OCI-LY7 (cell line): Measurements from ENCODE around the gene RNF182. TPM values are rescaled to one million over a fixed set of nuclear protein-coding genes. Genes with fewer than 3 reads are reported as not detected.

ENCODE experiments used
- BruUV-seq: library from RNA; stranded (reverse); fragments of 400-500 nt; replicated peaks from 2 replicates; lab custom pipeline; 2021; lab: Mats Ljungman, UMichigan
- CTCF ChIA-PET: fragments of 300-600 bp; sonication (Branson Sonifier 250); formaldehyde crosslinking; loops from one replicate; lab custom pipeline; 2022; ENCODE audit warnings: antibody characterized with exemption; ENCODE audit not compliant: unreplicated experiment; lab: Charles Lee
- POLR2A ChIA-PET: fragments of 300-600 bp; sonication (Branson Sonifier 250); formaldehyde crosslinking; loops from one replicate; lab custom pipeline; 2022; ENCODE audit warnings: antibody characterized with exemption; lab: Charles Lee
- DNase-seq: peaks from one replicate; pipeline ENCODE4 v3.0.0-alpha.2; 2015; ENCODE audit warnings: low spot score
- H2AFZ ChIP-seq: fragments of 200-600 bp; sonication (generic), shearing (Covaris generic); 2 replicates; pipeline ENCODE4 v1.6.1; 2014; ENCODE audit warnings: mild to moderate bottlenecking, antibody characterized with exemption, low read length, moderate library complexity
- H3K27ac ChIP-seq: fragments of 200-600 bp; sonication (generic); 2 replicates; pipeline ENCODE4 v1.5.1; 2014; ENCODE audit warnings: mixed run types, low read depth, mild to moderate bottlenecking, moderate library complexity, low read length, inconsistent platforms; ENCODE audit not compliant: poor library complexity, severe bottlenecking
- H3K36me3 ChIP-seq: fragments of 200-600 bp; sonication (generic); 2 replicates; pipeline ENCODE4 v1.6.1; 2014; ENCODE audit warnings: mild to moderate bottlenecking, antibody characterized with exemption, low read length, moderate library complexity, mixed read lengths; ENCODE audit not compliant: insufficient read depth
- H3K4me1 ChIP-seq: fragments of 200-600 bp; sonication (generic); 2 replicates; pipeline ENCODE4 v1.5.1; 2014; ENCODE audit warnings: mild to moderate bottlenecking, low read length; ENCODE audit not compliant: insufficient read depth, poor library complexity, severe bottlenecking
- H3K4me2 ChIP-seq: fragments of 200-600 bp; sonication (generic); 2 replicates; pipeline ENCODE4 v1.6.1; 2014; ENCODE audit warnings: mild to moderate bottlenecking, low read length
- H3K4me3 ChIP-seq: fragments of 200-600 bp; sonication (generic); 2 replicates; pipeline ENCODE4 v1.5.1; 2014; ENCODE audit warnings: mild to moderate bottlenecking, low read depth, low read length; ENCODE audit not compliant: poor library complexity, severe bottlenecking
- H3K79me2 ChIP-seq: fragments of 200-600 bp; sonication (generic); 2 replicates; pipeline ENCODE4 v1.6.1; 2016; ENCODE audit warnings: low read depth, mild to moderate bottlenecking, low read length, moderate library complexity, mixed read lengths; ENCODE audit not compliant: insufficient read depth
- H3K9me2 ChIP-seq: fragments of 200-600 bp; sonication (generic); 2 replicates; pipeline ENCODE4 v1.6.1; 2016; ENCODE audit warnings: mild to moderate bottlenecking, low read length, mixed read lengths; ENCODE audit not compliant: insufficient read depth
- H3K9me3 ChIP-seq: fragments of 200-600 bp; sonication (generic); 2 replicates; pipeline ENCODE4 v1.6.1; 2014; ENCODE audit warnings: mild to moderate bottlenecking, mixed run types, low read length, mixed read lengths
- H4K20me1 ChIP-seq: fragments of 200-600 bp; sonication (generic); 2 replicates; pipeline ENCODE4 v1.6.1; 2014; ENCODE audit warnings: mild to moderate bottlenecking, antibody characterized with exemption, low read length, moderate library complexity, mixed read lengths; ENCODE audit not compliant: insufficient read depth
- CTCF ChIP-seq: fragments of 200-600 bp; sonication (generic); conservative IDR thresholded peaks from 2 replicates; pipeline ENCODE4 v1.5.1; 2014; ENCODE audit warnings: mild to moderate bottlenecking, antibody characterized with exemption, low read length, moderate library complexity, mixed read lengths
- EZH2phosphoT487 ChIP-seq: fragments of 200-600 bp; sonication (generic); IDR thresholded peaks from 2 replicates; pipeline ENCODE4 v1.6.1; 2018; ENCODE audit warnings: low read depth, borderline replicate concordance, mild to moderate bottlenecking, mixed run types, antibody characterized with exemption, low read length, moderate library complexity, mixed read lengths
- intact Hi-C: fragments of 100-400 bp; cut with micrococcal nuclease; formaldehyde crosslinking; loops from one replicate; pipeline ENCODE4 v1.10.0; 2022; ENCODE audit not compliant: unreplicated experiment
- total RNA-seq, 2 experiments: library from RNA; depleted of rRNA in 1 of 2; stranded (reverse); fragments of >200 nt in 1 of 2; shearing (Covaris generic) in 1 of 2; gene quantifications; 2 replicates each; pipeline ENCODE4 v1.2.3, GENCODE V29; 2014 to 2022

Gene RNF182
- total RNA-seq, 2 experiments from 2014 or later = not detected

GRCh38 chr6:13978787-13979186, 54.0 kb downstream of the RNF182 start:
- no TSS peak for BruUV-seq
- DNase-seq = no peak
- Histone ChIP-seq H3K4me1 (no peaks in the 10 kb centered on the region), H3K27ac (no peak overlapping the region), H3K4me3 (no peak overlapping the region), H4K20me1 (no peaks in the 10 kb centered on the region), H3K9me2 (no peaks in the 10 kb centered on the region), H3K4me2 (no peak overlapping the region), H2AFZ (no peak overlapping the region), H3K36me3 (no peaks in the 10 kb centered on the region), H3K9me3 (0 out of 2 replicates have a peak, but pooled peaks cover 3% of the 10 kb centered on the region), H3K79me2 (no peaks in the 10 kb centered on the region)
- TF ChIP-seq EZH2phosphoT487 = no peak
- TF ChIP-seq CTCF = no peak
- POLR2A ChIA-PET = interaction anchor here (1.1 kb wide), 1 partner anchor 39 kb away, joined by 3 read pairs; no protein-coding TSS in a partner anchor
- CTCF ChIA-PET = no interaction called here
- intact Hi-C loops = no loop called here

GRCh38 chr6:13979284-13980171, 54.8 kb downstream of the RNF182 start:
- H3K4me2 ChIP-seq = no peak overlapping the region
- H2AFZ ChIP-seq = no peak overlapping the region
- BruUV-seq = no TSS peak
- no peaks in the 10 kb centered on the region for H3K4me1 ChIP-seq
- H3K79me2 ChIP-seq = no peaks in the 10 kb centered on the region
- intact Hi-C loops = no loop called here
- DNase-seq = no peak
- no peak overlapping the region for H3K27ac ChIP-seq
- H4K20me1 ChIP-seq = no peaks in the 10 kb centered on the region
- no peaks in the 10 kb centered on the region for H3K9me3 ChIP-seq
- H3K4me3 ChIP-seq = no peak overlapping the region
- H3K9me2 ChIP-seq = no peaks in the 10 kb centered on the region
- H3K36me3 ChIP-seq = no peaks in the 10 kb centered on the region
- POLR2A ChIA-PET = interaction anchor here (0.6 to 1.1 kb wide), 2 partner anchors 40 to 258 kb away, joined by 3 to 4 read pairs; no protein-coding TSS in a partner anchor
- TF ChIP-seq EZH2phosphoT487 (no peak), CTCF (no peak)
- CTCF ChIA-PET = no interaction called here

DNA sequence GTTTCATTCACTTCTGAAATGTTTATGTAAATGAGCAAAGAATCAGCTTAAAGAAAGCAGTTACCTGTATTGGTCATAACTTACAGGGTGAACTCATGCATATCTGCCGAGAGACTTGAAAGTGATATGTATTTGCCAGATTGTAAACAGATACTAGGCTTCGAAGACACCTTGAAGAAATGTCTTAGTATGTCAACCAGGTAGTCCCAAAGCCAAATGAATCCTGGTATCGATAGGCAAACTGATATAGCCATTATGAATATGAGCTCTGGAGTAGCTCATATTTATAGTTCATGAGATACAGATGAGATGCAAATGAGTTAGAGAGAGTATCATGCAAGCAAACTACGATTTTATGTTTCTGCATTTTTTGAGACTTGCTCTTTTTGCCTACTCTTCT, 55.8 kb downstream of the RNF182 start:
- Histone ChIP-seq H3K27ac (no peak overlapping the region), H3K4me2 (no peak overlapping the region), H3K4me3 (no peak overlapping the region), H3K79me2 (no peaks in the 10 kb centered on the region), H3K9me2 (no peaks in the 10 kb centered on the region), H3K9me3 (no peaks in the 10 kb centered on the region), H2AFZ (no peak overlapping the region), H3K36me3 (no peaks in the 10 kb centered on the region), H3K4me1 (no peaks in the 10 kb centered on the region), H4K20me1 (no peaks in the 10 kb centered on the region)
- DNase-seq = no peak
- BruUV-seq = no TSS peak
- no peak for TF ChIP-seq EZH2phosphoT487
- no peak for TF ChIP-seq CTCF
- ChIA-PET POLR2A (no interaction called here), CTCF (no interaction called here)
- intact Hi-C loops = no loop called here
